Esophagus squamous epithelium (tissue), 4 donors: Measurements from ENCODE around the gene TMEM86A.

Source experiments
- POLR2A ChIP-seq, 4 donors: fragments of 450-650 bp; IDR thresholded peaks; one replicate each; pipeline ENCODE4 v1.6.1; 2017; ENCODE audit warnings: antibody characterized with exemption in 4 of 4, mild to moderate bottlenecking in 4 of 4, moderate library complexity in 3 of 4
- TF ChIP-seq, protein P1 (sequence below), 6 experiments: fragments of 450-650 bp in 4 of 6; fragments of 200-600 bp in 2 of 6; sonication (generic) in 2 of 6; IDR thresholded peaks; one replicate each; pipeline ENCODE4 v1.5.1; 2016 to 2019; ENCODE audit warnings: antibody characterized with exemption in 6 of 6, mild to moderate bottlenecking in 4 of 6, moderate library complexity in 4 of 6

DNA sequence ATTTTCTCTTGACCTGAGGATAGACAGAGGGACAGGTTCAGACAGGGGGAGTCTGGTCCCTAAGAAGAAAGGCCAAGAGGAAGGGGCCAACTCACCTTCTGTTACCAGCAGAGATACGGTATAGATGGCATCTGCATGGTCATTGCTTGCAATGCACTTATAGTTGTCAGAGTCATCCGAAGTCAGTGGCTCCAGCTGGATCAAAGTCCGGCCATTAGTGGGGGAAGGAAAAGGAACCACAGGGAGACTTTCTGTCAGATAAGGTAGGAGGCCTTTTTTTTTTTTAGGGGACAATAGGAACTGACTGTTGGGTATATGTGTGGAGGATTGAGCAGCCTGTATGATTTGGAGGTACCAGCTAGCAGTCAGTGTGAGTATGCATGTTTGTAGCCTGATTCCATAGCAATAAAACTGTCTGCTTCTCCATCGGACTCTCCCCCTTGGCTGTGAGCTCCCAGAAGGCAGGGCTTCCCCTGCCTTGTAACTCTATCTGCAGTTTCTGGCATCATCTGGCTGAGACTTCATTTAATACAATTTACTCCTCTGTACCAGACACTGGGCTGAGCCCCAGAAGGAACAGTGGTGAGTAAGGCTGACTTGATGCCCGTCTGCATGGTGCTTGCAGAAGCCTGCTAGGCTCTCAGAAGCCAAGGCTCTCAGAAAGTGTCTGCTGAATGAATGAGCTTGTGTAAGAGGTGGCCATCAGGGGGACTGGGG lies 21.7 kb downstream of the TMEM86A start:
- TF ChIP-seq, protein P1, sequence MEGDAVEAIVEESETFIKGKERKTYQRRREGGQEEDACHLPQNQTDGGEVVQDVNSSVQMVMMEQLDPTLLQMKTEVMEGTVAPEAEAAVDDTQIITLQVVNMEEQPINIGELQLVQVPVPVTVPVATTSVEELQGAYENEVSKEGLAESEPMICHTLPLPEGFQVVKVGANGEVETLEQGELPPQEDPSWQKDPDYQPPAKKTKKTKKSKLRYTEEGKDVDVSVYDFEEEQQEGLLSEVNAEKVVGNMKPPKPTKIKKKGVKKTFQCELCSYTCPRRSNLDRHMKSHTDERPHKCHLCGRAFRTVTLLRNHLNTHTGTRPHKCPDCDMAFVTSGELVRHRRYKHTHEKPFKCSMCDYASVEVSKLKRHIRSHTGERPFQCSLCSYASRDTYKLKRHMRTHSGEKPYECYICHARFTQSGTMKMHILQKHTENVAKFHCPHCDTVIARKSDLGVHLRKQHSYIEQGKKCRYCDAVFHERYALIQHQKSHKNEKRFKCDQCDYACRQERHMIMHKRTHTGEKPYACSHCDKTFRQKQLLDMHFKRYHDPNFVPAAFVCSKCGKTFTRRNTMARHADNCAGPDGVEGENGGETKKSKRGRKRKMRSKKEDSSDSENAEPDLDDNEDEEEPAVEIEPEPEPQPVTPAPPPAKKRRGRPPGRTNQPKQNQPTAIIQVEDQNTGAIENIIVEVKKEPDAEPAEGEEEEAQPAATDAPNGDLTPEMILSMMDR (IDR thresholded peaks at IDR 0.05) = no peak
- TF ChIP-seq POLR2A (IDR thresholded peaks at IDR 0.05) = no peak
